SK-N-SH treated with all-trans-retinoic acid at 6 μM for 48 hours (cell line): ENCODE results near the gene IL17RA.

Experiments used
- ATAC-seq: fragments of 200-7000 bp; cut with Tn5 transposase; 3 replicates; pipeline ENCODE4 v1.9.1; 2020; ENCODE audit warnings: mild to moderate bottlenecking, moderate library complexity
- ARNTL ChIP-seq: fragments of 450-650 bp; formaldehyde crosslinking; IDR thresholded peaks from 2 replicates; pipeline ENCODE4 v1.5.0; 2020; ENCODE audit warnings: low read depth, mild to moderate bottlenecking, moderate library complexity, borderline replicate concordance
- BACH2 ChIP-seq: fragments of 250-450 bp; sonication (Bioruptor Pico); IDR thresholded peaks from 2 replicates; pipeline ENCODE4 v1.9.0; 2021; ENCODE audit warnings: mild to moderate bottlenecking, borderline replicate concordance
- CREB5 ChIP-seq: fragments of 250-450 bp; sonication (Bioruptor Pico); IDR thresholded peaks from 2 replicates; pipeline ENCODE4 v1.5.1; 2020; ENCODE audit warnings: low read depth, mild to moderate bottlenecking, moderate library complexity
- CSDC2 ChIP-seq: fragments of 250-450 bp; sonication (Bioruptor Pico); IDR thresholded peaks from 2 replicates; pipeline ENCODE4 v1.5.0; 2020; ENCODE audit warnings: mild to moderate bottlenecking, moderate library complexity
- ESRRG ChIP-seq: fragments of 250-450 bp; sonication (Bioruptor Pico); IDR thresholded peaks from 2 replicates; pipeline ENCODE4 v1.6.1; 2021; ENCODE audit warnings: mild to moderate bottlenecking
- GLIS3 ChIP-seq: fragments of 250-450 bp; sonication (Bioruptor Pico); IDR thresholded peaks from 2 replicates; pipeline ENCODE4 v1.5.0; 2020; ENCODE audit warnings: mild to moderate bottlenecking, moderate library complexity
- ISL1 ChIP-seq: fragments of 250-450 bp; sonication (Bioruptor Pico); IDR thresholded peaks from 2 replicates; pipeline ENCODE4 v2.1.2; 2022; ENCODE audit warnings: mild to moderate bottlenecking, moderate library complexity
- PATZ1 ChIP-seq: fragments of 250-450 bp; sonication (Bioruptor Pico); IDR thresholded peaks from 2 replicates; pipeline ENCODE4 v1.8.0; 2020; ENCODE audit warnings: mild to moderate bottlenecking, moderate library complexity, borderline replicate concordance
- POU6F1 ChIP-seq: fragments of 250-450 bp; sonication (Bioruptor Pico); IDR thresholded peaks from 2 replicates; pipeline ENCODE4 v1.8.0; 2021; ENCODE audit warnings: low read depth, mild to moderate bottlenecking, moderate library complexity, borderline replicate concordance
- PPARA ChIP-seq: fragments of 250-450 bp; sonication (Bioruptor Pico); IDR thresholded peaks from 2 replicates; pipeline ENCODE4 v1.5.0; 2020; ENCODE audit warnings: mild to moderate bottlenecking, borderline replicate concordance
- RARB ChIP-seq: fragments of 250-450 bp; sonication (Bioruptor Pico); IDR thresholded peaks from 2 replicates; pipeline ENCODE4 v1.8.0; 2021; ENCODE audit warnings: mild to moderate bottlenecking, moderate library complexity
- SNAI2 ChIP-seq: fragments of 250-450 bp; sonication (Bioruptor Pico); IDR thresholded peaks from 2 replicates; pipeline ENCODE4 v1.5.0; 2020; ENCODE audit warnings: mild to moderate bottlenecking, moderate library complexity
- TCF4 ChIP-seq: fragments of 250-450 bp; sonication (Bioruptor Pico); IDR thresholded peaks from 2 replicates; pipeline ENCODE4 v1.8.0; 2021; ENCODE audit warnings: mild to moderate bottlenecking, moderate library complexity, borderline replicate concordance
- TSHZ2 ChIP-seq: fragments of 250-450 bp; sonication (Bioruptor Pico); IDR thresholded peaks from 2 replicates; pipeline ENCODE4 v1.5.0; 2020; ENCODE audit warnings: mild to moderate bottlenecking, moderate library complexity
- ZC3H10 ChIP-seq: fragments of 250-450 bp; sonication (Bioruptor Pico); IDR thresholded peaks from 2 replicates; pipeline ENCODE4 v1.5.1; 2021; ENCODE audit warnings: mild to moderate bottlenecking, moderate library complexity
- ZFP3 ChIP-seq: fragments of 250-450 bp; sonication (Bioruptor Pico); IDR thresholded peaks from 2 replicates; pipeline ENCODE4 v1.5.0; 2020; ENCODE audit warnings: mild to moderate bottlenecking, moderate library complexity
- ZNF70 ChIP-seq: fragments of 450-650 bp; formaldehyde crosslinking; IDR thresholded peaks from 2 replicates; pipeline ENCODE4 v1.5.0; 2020; ENCODE audit warnings: mild to moderate bottlenecking, moderate library complexity

Gene IL17RA

GRCh38 chr22:17137170-17137569 is 52.4 kb downstream of the IL17RA start (continued):
- no peak for TF ChIP-seq POU6F1 (CRISPR knock-in tag)
- no peak for TF ChIP-seq ZC3H10
- no peak for TF ChIP-seq GLIS3 (CRISPR knock-in tag)
- no peak for TF ChIP-seq CREB5 (CRISPR knock-in tag)

GRCh38 chr22:17137861-17138425 is 53.1 kb downstream of the IL17RA start:
- no peak for ATAC-seq
- TF ChIP-seq ZFP3 (CRISPR knock-in tag), result no peak
- TF ChIP-seq BACH2 (CRISPR knock-in tag), result no peak
- no peak for TF ChIP-seq TCF4 (CRISPR knock-in tag)
- TF ChIP-seq RARB (CRISPR knock-in tag), result no peak
- no peak for TF ChIP-seq PATZ1
- no peak for TF ChIP-seq PPARA (CRISPR knock-in tag)
- TF ChIP-seq CSDC2, result no peak
- no peak for TF ChIP-seq SNAI2 (CRISPR knock-in tag)
- TF ChIP-seq ZC3H10, result no peak
- TF ChIP-seq ARNTL (CRISPR knock-in tag), result no peak
- no peak for TF ChIP-seq ISL1
- TF ChIP-seq ESRRG, result no peak
- TF ChIP-seq, all 23 proteins: peak for 0

- no peak for ATAC-seq
- no peak for TF ChIP-seq TSHZ2
- no peak for TF ChIP-seq ZNF70 (CRISPR knock-in tag)
Observed at GRCh38 chr22:17138513-17138912, 53.7 kb downstream of the IL17RA start.

GRCh38 chr22:17140022-17140421 is 55.2 kb downstream of the IL17RA start:
- TF ChIP-seq ZFP3 (CRISPR knock-in tag), result no peak
- no peak for TF ChIP-seq SNAI2 (CRISPR knock-in tag)
- TF ChIP-seq TSHZ2, result no peak
- no peak for ATAC-seq
